ENCODE results near the gene BLOC1S4.

The BLOC1S4 gene

GRCh38 chr4:6689506-6689960 lies 26.4 kb upstream of the BLOC1S4 start:
- no peaks in the 10 kb centered on the region for H3K9me3 ChIP-seq (ENCODE audit: low read length)
- H3K27me3 ChIP-seq (ENCODE audit: insufficient read depth, low read length), result no peaks in the 10 kb centered on the region
- no peak overlapping the region for H3K4me2 ChIP-seq (ENCODE audit: low read length)
- no peak overlapping the region for H2AFZ ChIP-seq (ENCODE audit: low read length)
- H3K9me2 ChIP-seq (ENCODE audit: low read depth, low read length), result no peaks in the 10 kb centered on the region
- H3K4me3 ChIP-seq (ENCODE audit: low read depth, low read length, poor library complexity, severe bottlenecking), result no peak overlapping the region
- H3K36me3 ChIP-seq (ENCODE audit: insufficient read depth, low read length), result no peaks in the 10 kb centered on the region
- no peak for TF ChIP-seq CTCF (IDR thresholded peaks at IDR 0.05; ENCODE audit: low read length)
- TF ChIP-seq EZH2 (IDR thresholded peaks at IDR 0.05; ENCODE audit: borderline replicate concordance, low read length), result no peak
- no peak overlapping the region for H3K27ac ChIP-seq (ENCODE audit: low read depth, low read length, poor library complexity, severe bottlenecking)
- H3K4me1 ChIP-seq (ENCODE audit: insufficient read depth, low read length, severe bottlenecking), result no peaks in the 10 kb centered on the region
- no peaks in the 10 kb centered on the region for H4K20me1 ChIP-seq (ENCODE audit: insufficient read depth, low read length)
- no peaks in the 10 kb centered on the region for H3K79me2 ChIP-seq (ENCODE audit: insufficient read depth, low read length)
- no peaks in the 10 kb centered on the region for H3F3A ChIP-seq (ENCODE audit: insufficient read depth, low read length)
- no peak overlapping the region for H3K9ac ChIP-seq (ENCODE audit: low read length)

GRCh38 chr4:6692379-6692778 lies 23.6 kb upstream of the BLOC1S4 start:
- Histone ChIP-seq H3K9me3 (ENCODE audit: low read length) (no peaks in the 10 kb centered on the region), H3K4me2 (ENCODE audit: low read length) (no peak overlapping the region), H3K9me2 (ENCODE audit: low read depth, low read length) (no peaks in the 10 kb centered on the region), H3K36me3 (ENCODE audit: insufficient read depth, low read length) (no peaks in the 10 kb centered on the region), H2AFZ (ENCODE audit: low read length) (no peak overlapping the region), H3K79me2 (ENCODE audit: insufficient read depth, low read length) (no peaks in the 10 kb centered on the region), H3K27me3 (ENCODE audit: insufficient read depth, low read length) (no peaks in the 10 kb centered on the region), H3K4me3 (ENCODE audit: low read depth, low read length, poor library complexity, severe bottlenecking) (no peak overlapping the region), H3F3A (ENCODE audit: insufficient read depth, low read length) (no peaks in the 10 kb centered on the region), H4K20me1 (ENCODE audit: insufficient read depth, low read length) (no peaks in the 10 kb centered on the region), H3K9ac (ENCODE audit: low read length) (no peak overlapping the region), H3K4me1 (ENCODE audit: insufficient read depth, low read length, severe bottlenecking) (no peaks in the 10 kb centered on the region), H3K27ac (ENCODE audit: low read depth, low read length, poor library complexity, severe bottlenecking) (no peak overlapping the region)
- TF ChIP-seq EZH2 (IDR thresholded peaks at IDR 0.05; ENCODE audit: borderline replicate concordance, low read length), result no peak

- Histone ChIP-seq H3K27ac (ENCODE audit: low read depth, low read length, poor library complexity, severe bottlenecking) (no peak overlapping the region), H3K9me2 (ENCODE audit: low read depth, low read length) (no peaks in the 10 kb centered on the region), H3K36me3 (ENCODE audit: insufficient read depth, low read length) (no peaks in the 10 kb centered on the region), H3K4me1 (ENCODE audit: insufficient read depth, low read length, severe bottlenecking) (no peaks in the 10 kb centered on the region), H3K79me2 (ENCODE audit: insufficient read depth, low read length) (no peaks in the 10 kb centered on the region), H3K9ac (ENCODE audit: low read length) (no peak overlapping the region), H3K27me3 (ENCODE audit: insufficient read depth, low read length) (no peaks in the 10 kb centered on the region), H2AFZ (ENCODE audit: low read length) (no peak overlapping the region), H3K9me3 (ENCODE audit: low read length) (no peaks in the 10 kb centered on the region), H3F3A (ENCODE audit: insufficient read depth, low read length) (no peaks in the 10 kb centered on the region), H3K4me2 (ENCODE audit: low read length) (no peak overlapping the region), H3K4me3 (ENCODE audit: low read depth, low read length, poor library complexity, severe bottlenecking) (no peak overlapping the region), H4K20me1 (ENCODE audit: insufficient read depth, low read length) (no peaks in the 10 kb centered on the region)
- TF ChIP-seq EZH2 (IDR thresholded peaks at IDR 0.05; ENCODE audit: borderline replicate concordance, low read length) (no peak), CTCF (IDR thresholded peaks at IDR 0.05; ENCODE audit: low read length) (no peak)
These were observed 23.2 kb upstream of the BLOC1S4 start for GRCh38 chr4:6692806-6693205.

Data from OCI-LY1 (cell line).